Measurements from ENCODE around the gene SKAP2.

The SKAP2 gene

GRCh38 chr7:26691886-26692285 lies 172.5 kb downstream of the SKAP2 start:
- DNase-seq: no peak

- no peak for DNase-seq
These were observed 173.0 kb downstream of the SKAP2 start for GRCh38 chr7:26691406-26691805.

- no peak for DNase-seq
These were observed 174.1 kb downstream of the SKAP2 start for GRCh38 chr7:26690135-26690805.

- DNase-seq: no peak
These were observed 175.4 kb downstream of the SKAP2 start for GRCh38 chr7:26688936-26689506.

- DNase-seq: no peak
These were observed 176.0 kb downstream of the SKAP2 start for GRCh38 chr7:26688388-26688787.

- no peak for DNase-seq
These were observed 177.4 kb downstream of the SKAP2 start for GRCh38 chr7:26687032-26687431.

- peak; percentile 47 for DNase-seq
These were observed 177.9 kb downstream of the SKAP2 start for GRCh38 chr7:26686448-26686981.

- DNase-seq: peak; percentile 14
These were observed 178.8 kb downstream of the SKAP2 start for GRCh38 chr7:26685606-26686005.

GRCh38 chr7:26684447-26684846 lies 179.9 kb downstream of the SKAP2 start:
- no peak for DNase-seq

GRCh38 chr7:26683277-26683676 lies 181.1 kb downstream of the SKAP2 start:
- DNase-seq: no peak

- DNase-seq: peak; percentile 38
These were observed 182.5 kb downstream of the SKAP2 start for GRCh38 chr7:26681819-26682418.

GRCh38 chr7:26680587-26680986 lies 183.8 kb downstream of the SKAP2 start:
- DNase-seq: no peak

- peak; percentile 1 for DNase-seq
These were observed 189.1 kb downstream of the SKAP2 start for GRCh38 chr7:26675143-26675887.

- no peak for DNase-seq
These were observed 190.5 kb downstream of the SKAP2 start for GRCh38 chr7:26673858-26674257.

GRCh38 chr7:26673271-26673670 lies 191.1 kb downstream of the SKAP2 start:
- no peak for DNase-seq

GRCh38 chr7:26670841-26671240 lies 193.5 kb downstream of the SKAP2 start:
- no peak for DNase-seq

GRCh38 chr7:26670290-26670689 lies 194.1 kb downstream of the SKAP2 start:
- no peak for DNase-seq

- DNase-seq: no peak
These were observed 195.6 kb downstream of the SKAP2 start for GRCh38 chr7:26668821-26669220.

GRCh38 chr7:26667514-26668133 lies 196.8 kb downstream of the SKAP2 start:
- peak; percentile 90 for DNase-seq

- no peak for DNase-seq
These were observed 199.5 kb downstream of the SKAP2 start for GRCh38 chr7:26664735-26665416.

GRCh38 chr7:26664274-26664673 lies 200.1 kb downstream of the SKAP2 start:
- DNase-seq: no peak

GRCh38 chr7:26663874-26664273 lies 200.5 kb downstream of the SKAP2 start:
- DNase-seq: no peak

Measured in fibroblast of skin of scalp (primary cell).